Measurements from ENCODE around the gene ZNF410.

ZNF410 gene

GRCh38 chr14:73976125-73976524 is 89.5 kb downstream of the ZNF410 start:
- Histone ChIP-seq H3K36me3 (ENCODE audit: control insufficient read depth, insufficient read depth, low read length) (peaks cover 24% of the 10 kb centered on the region), H3K27me3 (ENCODE audit: control insufficient read depth, insufficient read depth, low read length) (no peaks in the 10 kb centered on the region), H3K9ac (ENCODE audit: low read length) (no peak overlapping the region), H3K4me1 (ENCODE audit: control insufficient read depth, insufficient read depth, low read length) (no peaks in the 10 kb centered on the region), H3K4me3 (ENCODE audit: low read length) (no peak overlapping the region), H3K27ac (ENCODE audit: low read depth, low read length) (no peak overlapping the region)

GRCh38 chr14:73977896-73978295 is 91.2 kb downstream of the ZNF410 start:
- Histone ChIP-seq H3K4me1 (ENCODE audit: control insufficient read depth, insufficient read depth, low read length) (no peaks in the 10 kb centered on the region), H3K36me3 (ENCODE audit: control insufficient read depth, insufficient read depth, low read length) (peaks cover 21% of the 10 kb centered on the region), H3K9ac (ENCODE audit: low read length) (no peak overlapping the region), H3K27ac (ENCODE audit: low read depth, low read length) (no peak overlapping the region), H3K4me3 (ENCODE audit: low read length) (no peak overlapping the region), H3K27me3 (ENCODE audit: control insufficient read depth, insufficient read depth, low read length) (no peaks in the 10 kb centered on the region)

Data from rectal smooth muscle tissue (tissue), 1 donor.